ENCODE data around the gene NRARP.

GRCh38 chr9:137347928-137348327, 45.9 kb upstream of the NRARP start:
- TF ChIP-seq CTCF (IDR thresholded peaks at IDR 0.05): no peak
- TF ChIP-seq TCF7L2 (IDR thresholded peaks at IDR 0.05; ENCODE audit: low read depth, low read length): no peak
- TF ChIP-seq SIN3A (IDR thresholded peaks at IDR 0.05; ENCODE audit: borderline replicate concordance, insufficient read depth, low read depth, low read length): no peak
